COLO668 (cell line): Measurements from ENCODE around the gene MTA1.

Experiments
- DNase-seq: peaks from one replicate; lab custom pipeline; 2025; ENCODE audit not compliant: unreplicated experiment; lab: John Stamatoyannopoulos, UW

MTA1 gene

GRCh38 chr14:105386581-105387529, 32.8 kb upstream of the MTA1 start:
- DNase-seq: no peak

- DNase-seq: no peak
Measured at GRCh38 chr14:105387530-105387922, 32.1 kb upstream of the MTA1 start.

DNA sequence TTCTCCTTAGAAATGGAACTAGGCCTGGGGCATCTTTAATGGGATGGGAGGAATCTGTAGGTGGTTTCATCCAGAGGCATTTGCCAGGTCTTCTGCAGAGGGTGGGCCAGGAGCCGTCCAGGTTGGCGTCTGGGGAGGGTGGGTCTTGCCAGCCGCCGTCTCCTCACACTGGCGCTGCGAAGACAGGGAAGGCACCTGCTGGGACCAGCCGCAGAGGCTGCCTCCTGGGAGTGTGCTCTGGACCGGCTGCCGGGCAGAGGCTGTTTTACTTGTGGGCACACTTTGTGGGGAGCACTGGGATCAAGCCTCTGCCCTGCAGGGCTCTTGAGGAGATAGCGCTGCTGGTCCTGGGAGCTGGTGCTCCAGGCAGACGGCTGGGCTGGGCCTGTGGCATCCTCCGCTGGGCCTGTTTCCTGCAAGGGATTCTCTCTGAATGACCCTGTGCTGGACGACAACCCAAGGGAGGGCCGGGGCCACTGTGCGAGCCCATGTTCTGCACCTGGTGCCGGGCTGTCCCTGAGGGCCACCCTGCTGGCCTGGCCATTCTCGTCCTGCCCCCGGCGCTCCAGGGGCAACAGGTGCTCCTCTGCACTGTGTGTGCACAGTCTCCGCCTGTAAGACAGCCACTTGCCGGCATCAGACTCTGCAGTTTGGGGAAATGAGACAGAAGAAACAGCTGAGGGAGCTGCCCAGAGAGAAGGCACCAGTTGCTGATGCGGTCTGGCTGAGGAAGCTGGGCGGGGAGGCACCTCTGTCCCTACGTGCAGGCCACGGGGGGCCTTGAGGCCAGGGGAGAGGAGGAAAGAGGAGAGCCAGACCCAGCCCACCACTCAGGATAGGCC, 31.3 kb upstream of the MTA1 start:
- no peak for DNase-seq

- DNase-seq: no peak
Measured at GRCh38 chr14:105388976-105389375, 30.7 kb upstream of the MTA1 start.

DNA sequence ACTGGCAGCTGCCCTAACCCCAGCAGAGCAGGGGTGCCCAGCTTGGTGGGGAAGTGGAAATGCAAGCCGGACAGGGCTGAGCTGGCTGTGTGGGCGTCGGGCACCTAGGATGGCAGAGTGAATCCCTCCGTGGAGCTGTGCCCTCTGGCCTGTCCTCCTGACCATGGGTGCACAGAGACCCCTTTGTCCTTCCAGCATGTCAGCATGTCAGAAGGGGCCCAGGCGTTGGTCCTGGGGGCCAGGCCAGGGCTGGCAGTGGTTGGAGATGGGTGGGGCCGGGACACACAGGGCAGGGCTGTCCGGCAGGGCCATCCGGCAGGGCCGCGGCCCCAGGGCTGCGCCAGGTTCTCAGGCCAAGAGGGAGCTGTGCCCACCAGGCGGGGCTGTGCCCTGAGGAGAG, 30.1 kb upstream of the MTA1 start:
- no peak for DNase-seq

DNA sequence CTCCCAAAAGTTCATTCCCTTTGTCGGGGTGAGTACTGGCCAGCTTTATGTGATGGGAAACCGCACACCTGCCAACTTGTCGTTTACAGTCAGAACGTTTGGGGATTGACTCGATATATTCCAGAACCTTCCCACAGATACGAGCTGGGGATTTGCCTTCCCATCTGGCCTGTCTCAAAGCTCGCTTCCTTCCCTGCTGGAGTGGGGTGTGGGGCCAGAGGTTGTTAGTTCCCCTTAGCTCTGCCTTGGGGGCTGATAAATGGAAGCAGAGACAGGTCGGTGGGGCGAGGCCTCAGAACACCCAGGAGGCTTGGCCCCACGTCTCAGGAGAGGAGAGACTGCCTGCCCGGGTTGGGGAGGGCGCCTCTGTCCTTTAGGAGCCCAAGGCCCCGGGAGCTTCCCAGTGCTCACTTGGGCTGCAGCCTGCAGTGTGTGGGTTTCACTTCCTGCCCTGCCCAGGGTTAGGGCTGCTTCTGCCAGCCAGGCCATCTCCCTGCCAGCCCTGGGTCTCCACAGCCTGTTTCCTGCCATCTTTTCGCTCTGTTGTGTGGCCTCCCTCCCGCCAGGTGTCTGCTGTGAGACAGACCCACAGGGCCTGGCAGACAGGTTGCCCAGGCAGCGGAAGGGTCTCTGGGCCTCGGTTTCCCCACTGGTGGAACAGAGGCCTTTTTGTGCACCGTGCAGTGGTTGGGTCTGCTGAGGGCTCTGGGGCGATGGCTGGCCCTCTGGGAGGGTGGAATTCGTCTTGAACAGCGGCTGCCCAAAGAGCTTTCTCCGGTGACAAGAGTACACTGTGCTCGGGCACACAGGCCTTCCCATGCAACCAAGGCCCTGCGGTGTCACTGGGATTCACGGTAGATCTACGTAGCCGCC, 29.4 kb upstream of the MTA1 start:
- DNase-seq: no peak

DNA sequence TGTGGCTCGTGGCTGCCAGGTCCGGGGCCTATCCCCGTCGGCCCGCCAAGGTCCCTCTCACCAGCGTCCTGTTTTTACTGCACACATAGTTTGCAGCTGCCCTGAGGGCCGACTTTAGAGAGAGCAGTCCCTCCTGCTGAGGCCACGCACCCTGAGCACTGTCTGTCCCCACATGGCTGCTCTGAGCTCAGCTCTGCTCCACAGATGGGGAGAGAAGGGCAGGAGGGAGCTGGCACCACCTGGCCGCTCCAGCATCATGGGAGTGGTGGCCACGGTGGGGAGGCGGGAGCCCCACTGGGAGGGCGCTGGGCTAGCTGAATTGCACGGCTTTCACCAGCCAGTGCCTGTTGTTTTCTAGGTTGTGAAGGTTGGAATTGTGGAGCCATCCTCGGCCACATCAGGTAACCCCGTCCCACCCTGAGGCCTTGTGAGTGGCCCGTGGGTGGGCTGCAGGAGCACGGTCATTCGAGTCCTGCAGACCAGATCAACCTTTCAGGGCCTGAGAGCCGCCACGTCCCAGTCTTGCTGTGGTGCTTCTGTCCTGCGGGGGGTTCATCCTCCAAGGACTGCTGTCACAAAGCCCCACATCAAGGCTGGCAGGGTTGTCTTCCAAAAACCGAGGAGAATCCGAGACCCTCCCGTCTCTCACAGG, 28.7 kb upstream of the MTA1 start:
- DNase-seq: no peak

- no peak for DNase-seq
Measured at GRCh38 chr14:105391541-105391940, 28.1 kb upstream of the MTA1 start.

- no peak for DNase-seq
Measured at GRCh38 chr14:105392131-105393090, 27.2 kb upstream of the MTA1 start.

GRCh38 chr14:105393151-105393550, 26.5 kb upstream of the MTA1 start:
- no peak for DNase-seq

DNA sequence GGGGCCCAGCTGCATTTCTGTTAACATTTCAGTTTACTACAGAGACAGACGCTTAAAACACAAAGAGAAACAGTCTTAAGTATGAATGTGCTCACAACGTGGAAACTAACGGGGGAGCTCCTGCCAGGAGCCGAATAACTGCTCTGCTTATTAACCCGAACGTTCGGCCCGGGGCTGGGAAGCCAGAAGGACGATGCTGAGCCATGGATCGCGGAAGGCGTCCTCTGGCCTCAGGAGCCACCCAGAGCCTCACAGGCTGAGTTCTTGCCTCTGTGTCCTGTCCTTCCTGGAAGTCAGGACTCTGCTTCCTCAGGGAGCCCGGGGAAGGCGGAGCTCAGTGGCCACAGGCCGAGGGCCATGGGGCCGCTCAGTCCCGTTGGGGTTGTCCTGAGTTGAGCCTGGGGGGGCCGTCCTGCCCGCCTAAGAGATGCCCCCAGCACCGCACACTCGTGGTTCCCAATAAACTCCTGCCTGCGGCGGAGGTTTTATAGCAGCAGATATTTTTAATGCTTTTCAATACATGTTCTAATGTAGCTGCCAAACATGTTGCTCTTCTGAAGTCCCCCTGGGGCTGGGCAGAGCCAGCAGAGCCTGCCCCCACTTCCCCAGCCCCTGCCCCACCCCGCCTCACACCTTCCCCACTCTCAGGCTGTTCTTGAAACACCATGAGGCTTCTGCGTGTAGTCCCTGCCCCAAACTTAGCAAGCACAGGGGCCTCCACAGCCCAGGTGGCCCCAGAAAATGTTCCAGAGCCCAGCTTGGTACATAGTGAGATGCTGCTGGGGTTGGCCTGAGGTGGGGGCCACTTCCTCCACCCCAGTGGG, 24.7 kb upstream of the MTA1 start:
- DNase-seq: no peak

- no peak for DNase-seq
Measured at GRCh38 chr14:105395538-105395854, 24.1 kb upstream of the MTA1 start.

- DNase-seq: no peak
Measured at GRCh38 chr14:105397350-105397931, 22.2 kb upstream of the MTA1 start.

- peak; percentile 97 for DNase-seq
Measured at GRCh38 chr14:105398044-105398725, 21.4 kb upstream of the MTA1 start, which contains the start of gene TEX22. Gene TEX22 (plus strand): TSS chr14:105398538. CDS start chr14:105399341, 803 bp downstream.

DNA sequence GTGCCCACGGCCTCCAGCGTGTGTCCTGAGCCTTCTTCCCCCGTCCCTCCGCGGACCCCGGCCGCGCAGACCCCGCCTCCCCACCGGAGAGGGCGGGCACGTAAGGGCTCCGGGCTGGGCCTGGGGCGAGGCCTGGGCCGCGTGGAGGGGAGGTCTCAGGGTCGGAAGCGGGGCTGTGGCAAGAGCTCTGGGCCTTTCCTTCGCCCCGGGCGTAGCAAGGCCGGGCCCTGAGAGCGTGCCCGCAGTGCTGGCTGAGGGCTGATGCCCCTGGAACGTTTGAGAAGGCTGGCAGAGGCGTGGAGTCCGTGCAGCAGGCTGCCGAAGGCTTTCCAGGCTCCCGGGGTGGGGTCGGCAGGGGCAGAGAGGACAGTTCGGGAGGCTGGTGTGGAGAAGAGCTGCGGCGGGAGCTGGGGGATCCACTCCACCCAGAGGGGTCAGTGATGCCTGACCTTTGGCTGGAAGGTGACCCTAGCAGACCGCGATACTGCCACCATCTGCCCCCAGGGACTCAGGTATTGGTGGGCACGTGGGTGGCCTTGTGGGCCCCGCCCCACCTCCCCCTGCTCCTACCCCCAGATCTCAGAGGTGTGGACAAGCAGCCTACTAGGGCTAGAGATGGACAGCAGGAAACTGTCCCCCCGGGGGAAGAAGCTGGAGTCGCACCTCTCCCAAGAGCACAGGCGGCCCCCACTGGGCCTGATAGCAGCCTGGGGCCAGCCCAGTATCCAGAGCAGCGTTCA, 20.7 kb upstream of the MTA1 start:
- DNase-seq: peak; percentile 85

DNA sequence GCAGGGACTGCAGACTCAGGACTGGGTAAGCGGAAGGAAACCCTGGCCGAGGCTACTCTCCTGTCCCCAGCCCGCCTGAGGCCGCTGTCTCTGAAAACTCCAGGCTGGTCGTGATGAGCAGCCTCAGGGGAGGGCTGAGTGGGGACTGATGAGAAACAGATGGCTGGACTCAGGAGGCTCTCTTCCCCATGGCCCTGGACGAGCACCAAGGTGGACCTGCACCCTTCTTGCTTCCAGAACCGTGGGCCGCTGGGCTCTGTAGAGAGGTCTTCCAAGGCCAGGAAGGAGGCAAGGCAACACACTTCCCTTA, 20.2 kb upstream of the MTA1 start:
- no peak for DNase-seq

GRCh38 chr14:105400016-105400415, 19.6 kb upstream of the MTA1 start:
- no peak for DNase-seq
